SJSA1 (cell line): ENCODE measurements around the gene NAV3. TPM values are rescaled to one million over a fixed set of nuclear protein-coding genes. Genes with fewer than 3 reads are reported as not detected.
A peak's percentile ranks its signal among the peaks of the same experiment; 100 is the strongest.

ENCODE experiments used
- DNase-seq, 2 experiments: peaks; one replicate each; pipeline ENCODE4 v3.0.0-alpha.2; 2015 to 2020; ENCODE audit warnings: low spot score in 2 of 2, low read depth in 1 of 2
- H3K27ac ChIP-seq: fragments of 250-450 bp; sonication (Bioruptor Pico); 2 replicates; pipeline ENCODE4 v1.5.1; 2020; ENCODE audit warnings: mild to moderate bottlenecking, moderate library complexity
- H3K27me3 ChIP-seq: fragments of 250-450 bp; sonication (Bioruptor Pico); replicated peaks from 2 replicates; pipeline ENCODE4 v1.5.1; 2020; ENCODE audit warnings: mild to moderate bottlenecking, moderate library complexity
- H3K36me3 ChIP-seq: fragments of 250-450 bp; sonication (Bioruptor Pico); 2 replicates; pipeline ENCODE4 v1.5.1; 2020; ENCODE audit warnings: mild to moderate bottlenecking
- H3K4me1 ChIP-seq: fragments of 250-450 bp; sonication (Bioruptor Pico); replicated peaks from 2 replicates; pipeline ENCODE4 v1.6.1; 2021; ENCODE audit warnings: mild to moderate bottlenecking
- H3K4me3 ChIP-seq: fragments of 250-450 bp; sonication (Bioruptor Pico); 2 replicates; pipeline ENCODE4 v1.5.1; 2020; ENCODE audit warnings: mild to moderate bottlenecking
- H3K9me3 ChIP-seq: fragments of 250-450 bp; sonication (Bioruptor Pico); replicated peaks from 2 replicates; pipeline ENCODE4 v1.5.1; 2020; ENCODE audit warnings: mild to moderate bottlenecking
- total RNA-seq: library from RNA; depleted of rRNA; stranded (reverse); fragments of >200 nt; shearing (Covaris generic); gene quantifications from 2 replicates; pipeline ENCODE4 v1.2.3, GENCODE V29; 2014

NAV3 gene
- total RNA-seq, 1 experiment from 2014 or later: 58.0 TPM

- Histone ChIP-seq H3K9me3 (no peaks in the 10 kb centered on the region), H3K36me3 (peaks cover 54% of the 10 kb centered on the region), H3K27ac (peak overlapping the region; percentile 5; the same call in 1 of the 2 replicates), H3K4me3 (no peak overlapping the region), H3K27me3 (no peaks in the 10 kb centered on the region), H3K4me1 (peaks cover 29% of the 10 kb centered on the region)
- no peak for DNase-seq
These were observed 117.1 kb downstream of the NAV3 start for GRCh38 chr12:77947746-77948145.

- Histone ChIP-seq H3K4me1 (peaks cover 21% of the 10 kb centered on the region), H3K27me3 (no peaks in the 10 kb centered on the region), H3K36me3 (peaks cover 39% of the 10 kb centered on the region), H3K27ac (no peak overlapping the region), H3K4me3 (no peak overlapping the region), H3K9me3 (no peaks in the 10 kb centered on the region)
- no peak for DNase-seq
These were observed 119.2 kb downstream of the NAV3 start for GRCh38 chr12:77949943-77950342.

DNA sequence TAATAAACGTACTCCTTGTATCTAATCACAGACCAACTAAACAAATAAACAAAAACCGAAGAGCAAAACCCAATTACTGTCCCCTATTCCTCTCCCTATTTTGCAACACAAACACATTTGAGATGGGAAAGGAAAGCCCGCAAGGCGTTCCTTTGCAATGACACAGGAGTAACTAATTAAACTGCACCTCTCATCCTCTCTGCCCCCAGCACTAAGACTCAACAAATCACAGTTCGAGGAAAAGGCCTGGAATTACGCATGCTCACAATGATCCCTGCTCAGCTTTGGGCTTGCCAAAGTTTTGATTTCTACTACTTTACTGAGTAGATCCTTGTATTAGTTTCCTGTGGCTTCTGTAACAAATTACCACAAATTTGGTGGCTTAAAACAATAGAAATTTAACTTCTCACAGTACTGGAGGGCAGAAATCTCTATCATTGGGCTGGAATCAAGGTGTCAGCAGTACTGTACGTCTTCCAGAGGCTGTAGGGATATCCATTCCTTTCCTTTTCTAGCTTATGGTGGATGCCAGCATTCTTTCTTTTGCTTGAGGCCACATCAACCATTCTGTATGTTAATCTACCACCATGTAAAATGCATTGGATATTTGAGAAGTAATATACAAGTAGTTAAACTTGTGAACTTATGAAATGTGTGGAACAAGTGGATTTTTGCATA lies 123.0 kb downstream of the NAV3 start:
- Histone ChIP-seq H3K27ac (no peak overlapping the region), H3K4me3 (no peak overlapping the region), H3K27me3 (no peaks in the 10 kb centered on the region), H3K36me3 (peaks cover 30% of the 10 kb centered on the region), H3K9me3 (no peaks in the 10 kb centered on the region), H3K4me1 (peaks cover 6% of the 10 kb centered on the region; the same call in 1 of the 2 replicates)
- DNase-seq: no peak

- H3K27me3 ChIP-seq: no peaks in the 10 kb centered on the region
- no peak overlapping the region for H3K4me3 ChIP-seq
- DNase-seq: no peak
- H3K4me1 ChIP-seq: peaks cover 6% of the 10 kb centered on the region; the same call in 1 of the 2 replicates
- H3K9me3 ChIP-seq: no peaks in the 10 kb centered on the region
- peaks cover 27% of the 10 kb centered on the region for H3K36me3 ChIP-seq
- H3K27ac ChIP-seq: no peak overlapping the region
These were observed 123.5 kb downstream of the NAV3 start for GRCh38 chr12:77954206-77954555.

GRCh38 chr12:77957062-77957461 lies 126.4 kb downstream of the NAV3 start:
- Histone ChIP-seq H3K27me3 (no peaks in the 10 kb centered on the region), H3K4me3 (no peak overlapping the region), H3K4me1 (peaks cover 6% of the 10 kb centered on the region; the same call in 1 of the 2 replicates), H3K27ac (no peak overlapping the region), H3K9me3 (no peaks in the 10 kb centered on the region), H3K36me3 (peaks cover 3% of the 10 kb centered on the region)
- no peak for DNase-seq

GRCh38 chr12:77963576-77964178 lies 133.0 kb downstream of the NAV3 start:
- no peak overlapping the region for H3K27ac ChIP-seq
- H3K9me3 ChIP-seq: no peaks in the 10 kb centered on the region
- H3K27me3 ChIP-seq: no peaks in the 10 kb centered on the region
- no peak for DNase-seq
- no peak overlapping the region for H3K4me3 ChIP-seq
- H3K4me1 ChIP-seq: no peaks in the 10 kb centered on the region
- H3K36me3 ChIP-seq: peaks cover 12% of the 10 kb centered on the region

GRCh38 chr12:77965790-77966189 lies 135.1 kb downstream of the NAV3 start:
- Histone ChIP-seq H3K4me3 (no peak overlapping the region), H3K27me3 (no peaks in the 10 kb centered on the region), H3K27ac (no peak overlapping the region), H3K9me3 (no peaks in the 10 kb centered on the region), H3K36me3 (peaks cover 33% of the 10 kb centered on the region), H3K4me1 (no peaks in the 10 kb centered on the region; the same call in 1 of the 2 replicates)
- DNase-seq: no peak

DNA sequence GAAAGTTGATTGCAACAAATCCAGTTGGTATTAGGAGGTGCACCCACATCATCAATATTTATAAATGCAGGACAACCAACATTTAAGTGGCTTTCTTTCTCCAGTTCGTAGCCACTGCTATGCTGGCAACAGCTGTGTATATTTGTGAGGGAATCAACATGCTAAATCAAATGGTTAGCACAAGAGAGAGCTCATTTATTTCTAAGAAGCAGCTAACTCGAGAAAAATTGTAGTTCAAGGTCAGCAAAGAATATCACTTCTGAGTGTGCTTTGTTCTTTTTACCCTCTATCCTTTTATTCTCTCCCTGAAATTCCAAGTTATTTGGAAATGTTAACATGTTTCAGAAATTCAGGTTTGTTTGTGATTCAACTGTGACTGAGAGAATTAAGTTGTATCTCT lies 137.3 kb downstream of the NAV3 start:
- Histone ChIP-seq H3K27me3 (no peaks in the 10 kb centered on the region), H3K4me1 (no peaks in the 10 kb centered on the region; the same call in 1 of the 2 replicates), H3K36me3 (peaks cover 38% of the 10 kb centered on the region), H3K27ac (no peak overlapping the region), H3K9me3 (no peaks in the 10 kb centered on the region), H3K4me3 (no peak overlapping the region)
- DNase-seq: no peak

DNA sequence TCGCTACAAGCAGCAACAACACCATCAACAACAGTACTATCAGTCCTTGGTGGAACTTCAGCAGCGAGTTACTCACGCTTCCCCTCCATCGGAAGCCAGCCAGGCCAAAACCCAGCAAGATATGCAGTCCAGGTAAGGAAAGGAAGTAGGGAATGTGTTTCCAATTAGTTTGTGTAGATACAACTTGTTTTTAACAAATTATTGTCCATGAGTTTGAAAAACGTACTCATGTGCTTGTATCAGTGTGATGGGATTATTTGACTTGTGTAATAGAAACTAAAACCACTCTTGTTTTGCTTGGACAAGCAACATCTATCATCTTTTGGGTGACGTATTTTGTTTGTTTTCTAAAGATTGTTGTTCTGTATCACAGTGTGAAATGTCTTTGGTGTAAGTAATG lies 137.9 kb downstream of the NAV3 start:
- H3K27me3 ChIP-seq: no peaks in the 10 kb centered on the region
- no peak for DNase-seq
- H3K27ac ChIP-seq: no peak overlapping the region
- H3K36me3 ChIP-seq: peaks cover 42% of the 10 kb centered on the region
- no peaks in the 10 kb centered on the region for H3K9me3 ChIP-seq
- no peaks in the 10 kb centered on the region; the same call in 1 of the 2 replicates for H3K4me1 ChIP-seq
- H3K4me3 ChIP-seq: no peak overlapping the region

DNA sequence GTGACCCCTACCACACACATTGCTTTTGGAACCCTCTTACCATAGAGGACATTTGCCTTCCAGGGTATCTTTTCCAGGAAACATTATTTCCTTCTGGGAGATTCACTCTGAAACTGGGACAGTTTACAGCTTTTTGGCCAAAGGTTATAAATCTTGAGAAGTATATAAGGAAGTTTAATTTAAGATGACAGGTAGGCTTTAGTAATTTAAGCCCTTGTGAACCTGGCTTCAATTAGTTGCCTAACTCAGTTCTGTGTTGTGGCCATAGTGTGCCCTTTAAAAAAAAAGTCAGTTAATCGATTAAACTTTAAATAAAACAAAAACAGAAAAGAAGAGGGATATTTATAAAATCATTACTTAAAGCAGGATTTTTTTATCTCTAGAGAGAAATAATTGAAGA lies 142.9 kb downstream of the NAV3 start:
- DNase-seq: no peak
- no peaks in the 10 kb centered on the region; the same call in 1 of the 2 replicates for H3K4me1 ChIP-seq
- H3K9me3 ChIP-seq: no peaks in the 10 kb centered on the region
- H3K27ac ChIP-seq: no peak overlapping the region
- peaks cover 60% of the 10 kb centered on the region for H3K36me3 ChIP-seq
- no peak overlapping the region for H3K4me3 ChIP-seq
- no peaks in the 10 kb centered on the region for H3K27me3 ChIP-seq

GRCh38 chr12:77974645-77975044 lies 144.0 kb downstream of the NAV3 start:
- no peak for DNase-seq
- no peaks in the 10 kb centered on the region; the same call in 1 of the 2 replicates for H3K4me1 ChIP-seq
- H3K36me3 ChIP-seq: peaks cover 55% of the 10 kb centered on the region
- no peak overlapping the region for H3K27ac ChIP-seq
- no peaks in the 10 kb centered on the region for H3K9me3 ChIP-seq
- no peaks in the 10 kb centered on the region for H3K27me3 ChIP-seq
- no peak overlapping the region for H3K4me3 ChIP-seq

- Histone ChIP-seq H3K4me3 (no peak overlapping the region), H3K4me1 (no peaks in the 10 kb centered on the region), H3K27me3 (no peaks in the 10 kb centered on the region), H3K27ac (no peak overlapping the region), H3K9me3 (no peaks in the 10 kb centered on the region), H3K36me3 (peaks cover 53% of the 10 kb centered on the region)
- no peak for DNase-seq
These were observed 149.0 kb downstream of the NAV3 start for GRCh38 chr12:77979597-77980250.

- no peak overlapping the region for H3K4me3 ChIP-seq
- H3K27me3 ChIP-seq: no peaks in the 10 kb centered on the region
- no peak overlapping the region for H3K27ac ChIP-seq
- no peak for DNase-seq
- H3K4me1 ChIP-seq: no peaks in the 10 kb centered on the region
- H3K36me3 ChIP-seq: peaks cover 45% of the 10 kb centered on the region
- H3K9me3 ChIP-seq: no peaks in the 10 kb centered on the region
These were observed 150.1 kb downstream of the NAV3 start for GRCh38 chr12:77980782-77981181.

DNA sequence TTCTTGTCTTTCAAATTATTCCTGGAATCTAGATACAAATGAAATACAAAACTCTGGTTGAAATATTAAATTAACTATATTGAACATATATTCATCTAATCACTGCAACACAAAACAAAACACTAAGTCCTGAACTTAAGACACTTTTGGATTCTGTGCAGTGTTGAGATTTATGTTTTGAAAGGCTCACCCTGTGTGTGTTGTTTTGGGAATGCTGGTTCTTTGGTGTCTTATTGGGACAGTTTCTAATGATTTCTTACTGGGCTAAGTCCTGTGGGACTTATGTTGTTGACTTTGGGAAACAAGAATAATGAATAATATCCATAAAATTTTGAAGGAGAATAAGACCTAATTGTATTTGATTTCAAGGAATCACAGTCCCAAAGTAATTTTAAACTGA lies 153.2 kb downstream of the NAV3 start:
- no peak overlapping the region for H3K27ac ChIP-seq
- no peaks in the 10 kb centered on the region for H3K9me3 ChIP-seq
- no peaks in the 10 kb centered on the region for H3K27me3 ChIP-seq
- peaks cover 42% of the 10 kb centered on the region for H3K36me3 ChIP-seq
- DNase-seq: no peak
- H3K4me3 ChIP-seq: no peak overlapping the region
- no peaks in the 10 kb centered on the region for H3K4me1 ChIP-seq
